Right lobe of liver (tissue), 4 donors: ENCODE measurements around the gene CDKN1C.

Experiments used
- POLR2A ChIP-seq: fragments of 450-650 bp; IDR thresholded peaks from one replicate; pipeline ENCODE4 v1.6.1; 2017; ENCODE audit warnings: antibody characterized with exemption, mild to moderate bottlenecking
- TF ChIP-seq, protein P1 (sequence below), 4 donors: fragments of 200-600 bp in 3 of 4; fragments of 450-650 bp in 1 of 4; IDR thresholded peaks; one replicate each; pipeline versions ENCODE4 v1.5.1 to v1.8.0; 2016 to 2022; ENCODE audit warnings: antibody characterized with exemption in 4 of 4, mild to moderate bottlenecking in 2 of 4
- donor health status: DM: no; HTN: no; CAD: no.
- donor health status: DM: no; HTN: no; CAD: no.
- donor health status: DM: no; HTN: yes; CAD: no.

- TF ChIP-seq, protein P1, sequence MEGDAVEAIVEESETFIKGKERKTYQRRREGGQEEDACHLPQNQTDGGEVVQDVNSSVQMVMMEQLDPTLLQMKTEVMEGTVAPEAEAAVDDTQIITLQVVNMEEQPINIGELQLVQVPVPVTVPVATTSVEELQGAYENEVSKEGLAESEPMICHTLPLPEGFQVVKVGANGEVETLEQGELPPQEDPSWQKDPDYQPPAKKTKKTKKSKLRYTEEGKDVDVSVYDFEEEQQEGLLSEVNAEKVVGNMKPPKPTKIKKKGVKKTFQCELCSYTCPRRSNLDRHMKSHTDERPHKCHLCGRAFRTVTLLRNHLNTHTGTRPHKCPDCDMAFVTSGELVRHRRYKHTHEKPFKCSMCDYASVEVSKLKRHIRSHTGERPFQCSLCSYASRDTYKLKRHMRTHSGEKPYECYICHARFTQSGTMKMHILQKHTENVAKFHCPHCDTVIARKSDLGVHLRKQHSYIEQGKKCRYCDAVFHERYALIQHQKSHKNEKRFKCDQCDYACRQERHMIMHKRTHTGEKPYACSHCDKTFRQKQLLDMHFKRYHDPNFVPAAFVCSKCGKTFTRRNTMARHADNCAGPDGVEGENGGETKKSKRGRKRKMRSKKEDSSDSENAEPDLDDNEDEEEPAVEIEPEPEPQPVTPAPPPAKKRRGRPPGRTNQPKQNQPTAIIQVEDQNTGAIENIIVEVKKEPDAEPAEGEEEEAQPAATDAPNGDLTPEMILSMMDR (IDR thresholded peaks at IDR 0.05), result no peak
- no peak for TF ChIP-seq POLR2A
Observed at GRCh38 chr11:2924821-2925675, 39.5 kb upstream of the CDKN1C start.
